Calu3 (cell line): ENCODE measurements around the gene OR2A12. TPM values are rescaled to one million over a fixed set of nuclear protein-coding genes. Genes with fewer than 3 reads are reported as not detected.

Experiments
- BruUV-seq: library from RNA; stranded (reverse); fragments of 400-500 nt; replicated peaks from 2 replicates; lab custom pipeline; 2021; lab: Mats Ljungman, UMichigan
- CTCF ChIA-PET: fragments of 300-600 bp; sonication (Branson Sonifier 250); formaldehyde crosslinking; loops from one replicate; lab custom pipeline; 2022; ENCODE audit warnings: antibody characterized with exemption; lab: Charles Lee
- DNase-seq: peaks from one replicate; pipeline ENCODE4 v3.0.0; 2022
- H3K27ac Mint-ChIP-seq: one replicate; pipeline ENCODE4 v1.8.0; 2022; ENCODE audit warnings: mixed read lengths; ENCODE audit not compliant: unreplicated experiment
- H3K27me3 Mint-ChIP-seq: one replicate; pipeline ENCODE4 v1.8.0; 2022; ENCODE audit warnings: mixed read lengths; ENCODE audit not compliant: unreplicated experiment
- H3K36me3 Mint-ChIP-seq: one replicate; pipeline ENCODE4 v1.8.0; 2022; ENCODE audit warnings: mild to moderate bottlenecking, moderate library complexity, mixed read lengths; ENCODE audit not compliant: insufficient read depth, unreplicated experiment
- H3K4me1 Mint-ChIP-seq: one replicate; pipeline ENCODE4 v1.8.0; 2022; ENCODE audit warnings: mild to moderate bottlenecking, low read depth, mixed read lengths; ENCODE audit not compliant: unreplicated experiment
- H3K4me3 Mint-ChIP-seq: one replicate; pipeline ENCODE4 v1.8.0; 2022; ENCODE audit warnings: mild to moderate bottlenecking, low read depth, moderate library complexity, mixed read lengths; ENCODE audit not compliant: unreplicated experiment
- H3K9me3 Mint-ChIP-seq: one replicate; pipeline ENCODE4 v1.8.0; 2022; ENCODE audit warnings: low read depth, mixed read lengths; ENCODE audit not compliant: unreplicated experiment
- CTCF ChIP-seq: fragments of 200-600 bp; IDR thresholded peaks from one replicate; pipeline ENCODE4 v1.8.0; 2022; ENCODE audit warnings: antibody characterized with exemption; ENCODE audit not compliant: unreplicated experiment
- intact Hi-C: fragments of 100-400 bp; cut with micrococcal nuclease; formaldehyde crosslinking; loops from one replicate; pipeline ENCODE4 v1.10.0; 2022; ENCODE audit not compliant: unreplicated experiment
- total RNA-seq: library from RNA; stranded (reverse); gene quantifications from 2 replicates; pipeline ENCODE4 v1.2.3, GENCODE V29; 2022

Gene OR2A12
- total RNA-seq, 1 experiment from 2014 or later, result not detected

- no peak overlapping the region for H3K4me3 Mint-ChIP-seq
- no peaks in the 10 kb centered on the region for H3K27me3 Mint-ChIP-seq
- intact Hi-C loops, result no loop called here
- no peaks in the 10 kb centered on the region for H3K4me1 Mint-ChIP-seq
- H3K27ac Mint-ChIP-seq, result no peak overlapping the region
- no peaks in the 10 kb centered on the region for H3K36me3 Mint-ChIP-seq
- no peak for TF ChIP-seq CTCF
- no peak for DNase-seq
- no TSS peak for BruUV-seq
- CTCF ChIA-PET, result no interaction called here
- no peaks in the 10 kb centered on the region for H3K9me3 Mint-ChIP-seq
These were observed 14.5 kb downstream of the OR2A12 start for GRCh38 chr7:144100607-144101006.

GRCh38 chr7:144102041-144102440, 16.0 kb downstream of the OR2A12 start:
- Mint-ChIP-seq H3K27ac (no peak overlapping the region), H3K36me3 (no peaks in the 10 kb centered on the region), H3K9me3 (no peaks in the 10 kb centered on the region), H3K4me3 (no peak overlapping the region), H3K4me1 (no peaks in the 10 kb centered on the region), H3K27me3 (no peaks in the 10 kb centered on the region)
- DNase-seq, result no peak
- CTCF ChIA-PET, result no interaction called here
- intact Hi-C loops, result no loop called here
- BruUV-seq, result no TSS peak
- no peak for TF ChIP-seq CTCF

- no peaks in the 10 kb centered on the region for H3K4me1 Mint-ChIP-seq
- intact Hi-C loops, result no loop called here
- no peaks in the 10 kb centered on the region for H3K9me3 Mint-ChIP-seq
- TF ChIP-seq CTCF, result no peak
- no peaks in the 10 kb centered on the region for H3K27me3 Mint-ChIP-seq
- no TSS peak for BruUV-seq
- no peaks in the 10 kb centered on the region for H3K36me3 Mint-ChIP-seq
- H3K4me3 Mint-ChIP-seq, result no peak overlapping the region
- H3K27ac Mint-ChIP-seq, result no peak overlapping the region
- CTCF ChIA-PET, result no interaction called here
- no peak for DNase-seq
These were observed 19.1 kb downstream of the OR2A12 start for GRCh38 chr7:144105211-144105610.

GRCh38 chr7:144109283-144109682, 23.2 kb downstream of the OR2A12 start, which contains the start of gene OR2A2:
TSS of gene OR2A2 (plus strand) at chr7:144109583. CDS start at chr7:144109583, 0 bp downstream.
- intact Hi-C loops, result no loop called here
- H3K27ac Mint-ChIP-seq, result no peak within 1 kb of the TSS
- no peak within 1 kb of the TSS for H3K4me3 Mint-ChIP-seq
- no peak for TF ChIP-seq CTCF
- no peaks in the 10 kb centered on the region for H3K4me1 Mint-ChIP-seq
- H3K36me3 Mint-ChIP-seq, result no peaks in the 10 kb centered on the region
- no peak for DNase-seq
- no TSS peak for BruUV-seq
- CTCF ChIA-PET, result no interaction called here
- H3K9me3 Mint-ChIP-seq, result no peaks in the 10 kb centered on the region
- no peaks in the 10 kb centered on the region for H3K27me3 Mint-ChIP-seq
